ENCODE data around the gene SYNCRIP. TPM values are rescaled to one million over a fixed set of nuclear protein-coding genes. Genes with fewer than 3 reads are reported as not detected.
A peak's percentile ranks its signal among the peaks of the same experiment; 100 is the strongest.

SYNCRIP gene
- total RNA-seq = 10 to 100 TPM; 27.8 to 47.3 (median 39.4) TPM
- long read RNA-seq, full-length matches to known transcripts = 1 of 7 reads
- long read RNA-seq, partial matches to known transcripts = 4 of 7 reads
- long read RNA-seq, other reads (novel, unspliced or antisense) = 2 of 7 reads

DNA sequence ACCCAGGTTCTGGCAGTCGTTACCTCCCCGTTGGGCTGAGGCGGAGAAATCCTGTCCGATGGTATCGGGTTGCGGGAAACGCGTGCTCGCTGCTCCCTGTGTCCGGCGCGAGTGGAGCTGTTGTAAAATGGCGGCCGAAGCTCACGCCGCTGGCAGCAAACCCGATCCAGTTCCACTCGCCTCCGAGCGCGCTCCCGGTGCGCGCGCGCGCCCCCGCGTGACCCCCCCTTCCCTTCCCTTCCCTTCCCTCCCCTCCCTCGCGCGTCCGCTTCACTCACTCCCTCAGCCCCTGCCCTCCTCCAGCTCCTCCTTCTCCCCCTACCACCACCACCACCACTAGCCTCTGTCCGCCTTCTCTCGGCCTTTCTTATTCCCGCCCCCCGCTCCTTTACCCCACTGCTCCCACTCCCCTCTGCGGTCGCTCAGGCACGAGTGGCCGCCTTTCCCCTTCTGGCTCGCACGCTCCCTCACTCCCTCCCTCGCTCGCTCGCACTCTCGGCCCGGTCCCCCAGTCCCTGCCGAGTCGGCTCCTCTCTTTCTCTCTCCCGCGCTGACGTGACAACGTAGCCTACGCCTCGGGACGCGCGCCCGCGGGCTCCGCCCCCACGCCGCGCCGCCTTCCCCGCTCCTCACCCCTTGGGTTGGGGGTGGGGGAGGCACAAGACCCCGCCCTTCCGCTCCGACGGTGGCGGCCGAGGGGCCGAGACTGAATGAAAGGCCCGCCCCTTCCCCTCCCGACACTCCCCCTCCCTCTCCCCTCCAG is at the start of gene SYNCRIP:
Gene SYNCRIP (minus strand): TSS at position 113 of the 763 bp plus-strand sequence. CDS start 1,447 bp downstream, outside the sequence.
- Histone ChIP-seq H3K9me3 (no peaks in the 10 kb centered on the region), H3K4me1 (peaks cover 0 to 30% (median 5%) of the 10 kb centered on the region in 4 donors), H3K27ac (peak within 1 kb of the TSS; percentile 96 to 99 (median 98)), H3K27me3 (no peaks in the 10 kb centered on the region), H3K4me3 (peak within 1 kb of the TSS; percentile 69 to 98 (median 83)), H3K36me3 (peaks cover 0 to 23% (median under 1%) of the 10 kb centered on the region in 4 donors)
- intact Hi-C loops (cut with DNase I) = loop anchor here in 1 of 2 donors (5.0 kb wide), 1 partner anchor 34 kb away; no protein-coding TSS in a partner anchor
- ATAC-seq = peak; percentile 88 to 94 (median 88)
- peak; percentile 100 for DNase-seq
- WGBS (ENCODE audit: insufficient coverage, low coverage, low lambda C conversion rate, missing lambda C conversion rate) = 1% methylated on average over 44 of the region's 76 CpGs
- TF ChIP-seq, protein P1, sequence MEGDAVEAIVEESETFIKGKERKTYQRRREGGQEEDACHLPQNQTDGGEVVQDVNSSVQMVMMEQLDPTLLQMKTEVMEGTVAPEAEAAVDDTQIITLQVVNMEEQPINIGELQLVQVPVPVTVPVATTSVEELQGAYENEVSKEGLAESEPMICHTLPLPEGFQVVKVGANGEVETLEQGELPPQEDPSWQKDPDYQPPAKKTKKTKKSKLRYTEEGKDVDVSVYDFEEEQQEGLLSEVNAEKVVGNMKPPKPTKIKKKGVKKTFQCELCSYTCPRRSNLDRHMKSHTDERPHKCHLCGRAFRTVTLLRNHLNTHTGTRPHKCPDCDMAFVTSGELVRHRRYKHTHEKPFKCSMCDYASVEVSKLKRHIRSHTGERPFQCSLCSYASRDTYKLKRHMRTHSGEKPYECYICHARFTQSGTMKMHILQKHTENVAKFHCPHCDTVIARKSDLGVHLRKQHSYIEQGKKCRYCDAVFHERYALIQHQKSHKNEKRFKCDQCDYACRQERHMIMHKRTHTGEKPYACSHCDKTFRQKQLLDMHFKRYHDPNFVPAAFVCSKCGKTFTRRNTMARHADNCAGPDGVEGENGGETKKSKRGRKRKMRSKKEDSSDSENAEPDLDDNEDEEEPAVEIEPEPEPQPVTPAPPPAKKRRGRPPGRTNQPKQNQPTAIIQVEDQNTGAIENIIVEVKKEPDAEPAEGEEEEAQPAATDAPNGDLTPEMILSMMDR (IDR thresholded peaks at IDR 0.05) = no peak
- TF ChIP-seq POLR2A (IDR thresholded peaks at IDR 0.05) = peak; percentile 93

DNA sequence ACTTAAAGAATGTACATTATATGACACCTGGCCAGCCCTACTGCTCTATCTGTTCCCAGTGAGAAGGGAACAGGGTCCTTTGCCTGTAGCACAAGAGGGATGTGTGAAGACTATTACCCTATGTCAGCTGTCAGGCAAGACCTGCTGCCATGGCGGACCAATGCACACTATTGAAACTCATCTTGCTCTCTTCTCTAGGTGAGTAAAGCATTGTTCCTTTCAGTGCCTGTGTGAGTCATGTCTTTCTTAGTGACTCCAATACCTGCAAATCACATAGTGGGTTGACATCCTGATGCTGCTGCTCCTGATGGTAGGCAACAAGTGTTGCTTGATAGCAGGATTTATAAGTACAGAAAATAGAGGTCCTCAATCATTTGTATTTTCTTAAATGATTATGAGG is 48.8 kb upstream of the SYNCRIP start:
- intact Hi-C loops (cut with DNase I) = no loop called here
- H3K27ac ChIP-seq = no peak overlapping the region
- no peak for DNase-seq
- no peak for TF ChIP-seq POLR2A (IDR thresholded peaks at IDR 0.05)
- TF ChIP-seq, protein P1 (IDR thresholded peaks at IDR 0.05) = no peak
- WGBS (ENCODE audit: insufficient coverage, low coverage, low lambda C conversion rate, missing lambda C conversion rate) = 80% methylated on average over 1 of the region's 1 CpG
- no peaks in the 10 kb centered on the region for H3K9me3 ChIP-seq
- ATAC-seq = no peak
- no peak overlapping the region for H3K4me3 ChIP-seq
- H3K36me3 ChIP-seq = no peaks in the 10 kb centered on the region
- no peaks in the 10 kb centered on the region for H3K27me3 ChIP-seq
- H3K4me1 ChIP-seq = no peaks in the 10 kb centered on the region

DNA sequence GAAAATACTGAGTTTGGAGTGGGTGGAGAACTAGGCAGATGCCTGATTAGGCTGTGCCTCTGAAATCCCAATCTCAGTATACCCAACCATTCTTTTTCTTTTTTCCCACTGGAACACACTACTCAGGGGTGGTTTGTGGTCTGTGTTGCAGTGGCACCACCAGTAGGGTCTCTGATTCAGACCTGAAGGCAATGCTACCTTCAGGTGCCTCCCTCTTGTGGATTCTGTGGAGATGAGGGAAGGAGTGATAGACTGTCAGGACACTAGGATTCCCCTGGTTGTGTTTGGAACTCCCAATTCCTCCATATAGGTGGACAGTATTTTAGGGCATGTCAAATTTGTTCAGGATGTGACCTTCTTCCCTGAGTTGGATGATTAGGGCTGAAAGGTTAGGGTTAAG is 47.4 kb upstream of the SYNCRIP start:
- intact Hi-C loops (cut with DNase I) = no loop called here
- DNase-seq = no peak
- Histone ChIP-seq H3K27ac (no peak overlapping the region), H3K27me3 (no peaks in the 10 kb centered on the region), H3K4me3 (no peak overlapping the region), H3K9me3 (no peaks in the 10 kb centered on the region), H3K36me3 (no peaks in the 10 kb centered on the region), H3K4me1 (no peaks in the 10 kb centered on the region)
- no peak for ATAC-seq
- TF ChIP-seq, protein P1 (IDR thresholded peaks at IDR 0.05) = no peak
- no peak for TF ChIP-seq POLR2A (IDR thresholded peaks at IDR 0.05)

DNA sequence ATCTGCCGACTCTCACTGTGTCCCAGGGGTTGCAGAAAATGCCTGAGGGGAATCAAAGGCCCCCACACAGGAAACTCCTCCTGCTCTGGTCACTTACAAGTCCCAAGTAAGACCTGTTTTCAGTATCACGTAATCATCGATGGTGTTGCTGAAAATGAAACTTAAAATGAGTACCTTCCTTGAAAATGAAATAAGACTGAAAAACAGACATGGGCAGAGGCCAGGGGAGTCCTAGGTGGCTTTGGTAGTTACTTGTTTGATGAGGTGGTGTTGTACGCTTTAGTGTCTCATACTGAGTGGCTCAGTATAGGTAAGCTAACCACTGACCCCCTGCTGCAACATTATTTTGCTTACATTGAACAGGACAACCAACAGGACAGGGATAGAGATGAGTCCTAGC is 43.0 kb upstream of the SYNCRIP start:
- ATAC-seq (no peak), DNase-seq (no peak)
- Histone ChIP-seq H3K9me3 (no peaks in the 10 kb centered on the region), H3K27ac (no peak overlapping the region), H3K4me1 (no peaks in the 10 kb centered on the region), H3K36me3 (no peaks in the 10 kb centered on the region), H3K4me3 (no peak overlapping the region), H3K27me3 (no peaks in the 10 kb centered on the region)
- intact Hi-C loops (cut with DNase I) = no loop called here
- WGBS (ENCODE audit: insufficient coverage, low coverage, low lambda C conversion rate, missing lambda C conversion rate) = 92% methylated on average over 4 of the region's 4 CpGs
- TF ChIP-seq, protein P1 (IDR thresholded peaks at IDR 0.05) = no peak
- TF ChIP-seq POLR2A (IDR thresholded peaks at IDR 0.05) = no peak
